ENCODE measurements around the gene ANO10.
"Not testable (repeated sequence)": the region's sequence is repeated elsewhere in the genome, so short reads cannot be mapped to it uniquely, and the experiment has no call there.

Gene ANO10

DNA sequence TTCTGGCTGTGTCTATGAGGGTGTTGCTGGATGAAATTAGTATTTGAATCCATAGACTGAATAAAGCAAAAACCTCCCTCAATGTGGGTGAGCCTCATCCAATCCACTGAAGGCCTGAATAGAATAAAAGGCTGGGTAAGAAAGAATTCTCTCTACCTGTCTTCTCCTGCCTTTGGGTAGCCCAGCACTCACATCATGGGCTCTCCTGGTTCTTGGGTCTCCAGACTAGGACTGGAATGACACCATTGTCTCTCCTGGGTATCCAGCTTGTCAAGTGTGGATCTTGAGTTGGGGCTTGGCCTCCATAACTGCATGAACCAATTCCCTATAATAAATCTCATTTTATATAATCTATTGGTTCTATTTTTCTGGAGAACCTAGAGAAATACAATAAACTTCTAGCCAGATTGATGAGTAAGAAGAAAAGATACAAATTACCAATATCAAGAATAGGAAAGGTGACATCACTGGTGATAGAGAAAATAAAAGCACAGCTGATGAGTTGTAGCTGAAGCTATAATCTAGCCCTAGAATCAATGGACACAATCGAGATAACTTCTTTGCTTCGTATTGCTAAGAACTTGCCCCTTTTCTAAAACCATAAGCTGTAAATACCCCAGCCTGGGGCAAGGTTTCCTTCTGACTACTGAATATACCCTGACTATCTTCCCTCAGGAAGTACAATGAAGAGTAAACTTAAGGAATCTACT lies 106.4 kb downstream of the ANO10 start:
- no peak for DNase-seq

DNA sequence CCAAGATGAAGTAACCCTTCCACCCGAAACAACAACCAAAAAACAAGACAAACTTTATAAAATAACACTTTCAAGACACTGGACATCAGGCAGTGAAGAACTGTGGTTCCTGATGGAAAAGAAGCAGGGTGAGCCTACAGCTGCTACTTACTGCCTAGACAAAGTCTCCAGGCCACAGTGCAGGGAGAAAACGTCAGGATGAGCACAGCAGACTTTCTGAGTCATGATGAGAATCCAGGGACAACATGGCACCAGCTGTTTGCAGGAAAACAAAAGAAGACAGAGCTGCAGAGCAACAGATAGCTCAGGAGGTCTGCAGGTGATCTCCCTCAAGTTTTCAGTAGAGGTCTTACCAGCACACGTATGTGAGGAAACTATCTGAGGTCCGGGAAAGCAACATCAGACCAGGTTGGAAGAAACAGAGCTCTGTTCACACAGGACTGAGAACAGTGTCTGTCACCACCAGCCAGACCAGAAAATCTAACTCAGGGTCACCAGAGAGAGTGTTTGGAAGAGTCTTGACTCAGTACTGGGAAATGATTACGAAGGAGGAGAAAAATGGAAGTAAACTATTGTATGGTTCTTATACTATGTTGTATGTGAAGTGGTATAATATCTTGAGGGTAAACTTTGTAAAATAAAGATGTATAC lies 108.9 kb downstream of the ANO10 start:
- peak; percentile 20 for DNase-seq

- no peak for DNase-seq
Measured at GRCh38 chr3:43506644-43507043, 115.2 kb downstream of the ANO10 start.

DNA sequence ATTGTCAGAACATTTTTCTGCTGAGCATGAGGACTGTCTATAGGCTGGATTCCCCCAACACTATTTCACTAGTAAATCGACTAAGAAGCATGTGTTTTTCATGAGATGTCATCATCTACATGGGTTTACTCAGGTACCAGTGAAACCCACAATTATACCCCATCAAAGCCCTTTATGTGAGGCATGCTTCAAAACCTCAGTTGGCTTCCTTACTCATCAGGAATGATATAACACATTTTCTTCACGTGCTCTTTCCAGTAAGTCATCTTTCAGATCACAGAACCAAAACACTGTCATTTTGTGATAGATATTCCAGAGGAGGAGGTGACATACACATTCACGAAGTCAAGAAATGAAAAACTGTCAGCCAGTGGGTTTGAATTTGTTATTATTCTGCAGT lies 116.5 kb downstream of the ANO10 start:
- DNase-seq = peak; percentile 72

DNA sequence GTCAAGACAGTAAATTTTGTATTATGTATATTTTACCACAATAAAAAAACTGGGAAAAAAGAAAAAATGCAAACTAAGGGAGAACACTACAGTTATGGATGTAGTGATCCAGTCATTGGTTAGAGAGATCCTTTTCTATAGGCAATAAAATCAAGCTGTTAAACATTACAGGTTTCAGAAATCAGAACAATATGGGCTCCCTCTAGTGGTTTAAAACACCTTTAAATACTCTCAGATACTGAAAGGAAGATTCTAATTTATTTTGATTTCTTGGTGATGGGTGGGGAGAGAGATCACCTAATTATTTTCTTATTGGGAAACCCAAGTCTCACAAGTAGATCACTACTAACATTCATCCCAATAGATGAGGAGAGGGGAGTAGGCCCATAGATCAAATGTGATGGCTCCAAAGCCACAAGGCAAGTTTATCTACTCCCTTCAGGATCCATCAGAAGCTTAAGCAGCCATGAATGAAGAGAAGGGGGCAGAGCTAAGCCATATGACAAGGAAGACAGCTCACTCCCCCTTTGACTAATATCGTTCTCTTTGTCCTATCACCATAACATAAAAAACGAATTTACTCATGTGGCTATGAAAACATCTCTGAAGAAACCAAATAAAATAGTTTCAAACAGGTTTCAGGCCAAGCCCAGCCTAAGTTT lies 118.6 kb downstream of the ANO10 start:
- peak; percentile 17 for DNase-seq

GRCh38 chr3:43499256-43499655 lies 122.6 kb downstream of the ANO10 start:
- no peak for DNase-seq

DNA sequence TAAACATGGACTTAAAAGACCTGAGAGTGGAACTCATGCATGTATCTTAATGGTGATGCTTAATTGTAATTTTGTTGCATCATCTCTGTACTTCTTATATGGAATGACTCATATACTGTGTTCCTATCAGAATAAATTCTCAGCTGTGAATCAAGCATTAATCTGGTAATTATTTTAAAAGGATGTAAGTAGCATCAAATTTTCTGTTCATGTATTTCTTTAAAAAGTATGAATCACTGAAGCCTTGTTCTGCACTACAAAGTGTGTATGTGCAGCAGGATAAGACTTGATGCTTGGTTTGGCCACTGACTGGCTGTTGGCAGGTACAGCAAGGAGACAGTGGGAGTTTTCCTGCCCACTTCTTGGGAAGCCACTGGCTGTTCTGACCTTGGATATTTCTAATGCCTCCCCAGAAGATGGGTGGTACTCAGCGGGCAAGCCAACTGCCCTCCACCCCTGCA lies 123.9 kb downstream of the ANO10 start:
- peak; percentile 68 for DNase-seq

DNA sequence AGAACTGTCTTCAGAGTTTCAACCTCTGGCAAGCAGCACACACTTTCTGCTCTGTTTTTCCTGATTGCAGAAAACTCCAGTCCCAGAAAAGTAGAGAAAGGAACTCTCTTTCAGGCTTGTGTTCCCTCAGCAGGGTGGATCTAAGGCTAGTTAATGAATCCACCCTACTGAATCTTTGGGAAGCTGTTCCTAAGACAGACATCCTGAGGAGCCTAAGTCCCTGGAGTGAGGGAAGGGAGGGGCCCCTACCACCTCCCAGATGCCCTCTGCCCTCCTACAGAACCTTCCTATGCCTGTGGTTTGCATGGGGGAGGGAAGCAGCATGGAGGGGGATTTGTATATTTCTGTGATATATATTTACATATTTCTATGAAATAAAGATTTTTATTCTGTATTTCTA lies 124.4 kb downstream of the ANO10 start:
- peak; percentile 6 for DNase-seq

DNA sequence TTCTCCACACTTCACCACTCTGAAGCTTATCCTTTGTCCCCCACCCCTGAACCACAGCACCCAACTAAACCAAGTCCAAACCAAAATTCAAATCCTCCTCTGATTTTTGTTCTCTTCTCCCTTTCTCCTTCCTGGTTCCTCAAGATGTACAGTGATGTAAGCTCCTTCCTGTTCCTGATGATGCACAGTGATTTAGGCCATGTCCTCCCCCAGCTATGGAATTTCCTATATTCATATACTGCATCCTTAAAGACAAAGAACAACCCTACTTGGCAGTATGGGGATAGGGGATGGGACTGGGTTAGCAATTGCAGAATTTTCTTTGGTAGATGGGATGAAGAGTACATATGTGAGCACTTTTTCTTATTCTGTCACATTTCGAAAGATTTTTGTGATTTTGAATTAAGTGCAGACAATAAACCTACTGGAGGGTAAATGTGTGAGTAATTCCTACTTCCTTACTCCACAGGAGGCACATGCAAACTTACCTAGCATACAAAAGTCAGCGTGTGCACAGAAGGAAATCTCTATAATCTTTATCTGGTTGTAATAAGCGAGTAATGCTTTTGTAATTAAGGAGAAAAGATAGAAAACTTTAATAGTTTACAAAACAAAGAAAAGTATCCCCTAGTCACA lies 125.0 kb downstream of the ANO10 start:
- DNase-seq = peak; percentile 51

GRCh38 chr3:43492932-43493331 lies 128.9 kb downstream of the ANO10 start:
- DNase-seq = not testable (repeated sequence)

DNA sequence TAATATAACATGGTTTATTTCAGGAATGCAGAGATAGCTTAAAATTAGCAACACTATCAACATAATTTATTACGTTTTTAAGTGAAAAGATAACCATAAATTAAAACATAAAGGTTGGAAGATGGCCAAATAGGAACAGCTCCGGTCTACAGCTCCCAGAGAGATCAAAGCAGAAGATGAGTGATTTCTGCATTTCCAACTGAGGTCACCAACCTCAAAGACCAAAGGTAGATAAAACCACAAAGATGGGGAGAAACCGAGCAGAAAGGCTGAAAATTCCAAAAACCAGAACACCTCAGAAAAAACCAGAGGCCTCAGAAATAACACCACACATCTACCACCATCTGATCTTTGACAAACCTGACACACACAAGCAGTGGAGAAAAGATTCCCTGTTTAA lies 130.0 kb downstream of the ANO10 start:
- DNase-seq = not testable (repeated sequence)

GRCh38 chr3:43490640-43491185 lies 131.1 kb downstream of the ANO10 start:
- DNase-seq = no peak

DNA sequence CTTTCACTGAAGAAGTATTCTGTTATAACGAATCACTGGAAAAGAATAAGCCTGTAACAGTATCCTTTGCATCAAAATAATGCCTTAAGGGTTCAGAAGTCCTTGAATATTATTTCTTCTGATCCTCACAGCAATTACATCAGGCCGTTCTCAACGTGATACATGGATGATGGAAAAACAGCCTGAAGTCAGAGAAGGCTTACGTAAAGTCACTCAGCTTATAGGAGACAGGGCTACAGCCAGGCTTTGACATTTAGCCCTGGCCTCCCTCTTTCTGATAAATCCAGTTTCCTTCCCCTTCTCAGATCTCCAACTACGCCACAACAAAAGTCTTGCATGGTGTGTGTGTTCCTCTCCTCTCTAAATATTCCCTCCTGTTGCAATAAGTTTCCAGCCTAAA lies 131.9 kb downstream of the ANO10 start:
- DNase-seq = no peak

GRCh38 chr3:43485931-43486330 lies 135.9 kb downstream of the ANO10 start:
- DNase-seq = no peak

DNA sequence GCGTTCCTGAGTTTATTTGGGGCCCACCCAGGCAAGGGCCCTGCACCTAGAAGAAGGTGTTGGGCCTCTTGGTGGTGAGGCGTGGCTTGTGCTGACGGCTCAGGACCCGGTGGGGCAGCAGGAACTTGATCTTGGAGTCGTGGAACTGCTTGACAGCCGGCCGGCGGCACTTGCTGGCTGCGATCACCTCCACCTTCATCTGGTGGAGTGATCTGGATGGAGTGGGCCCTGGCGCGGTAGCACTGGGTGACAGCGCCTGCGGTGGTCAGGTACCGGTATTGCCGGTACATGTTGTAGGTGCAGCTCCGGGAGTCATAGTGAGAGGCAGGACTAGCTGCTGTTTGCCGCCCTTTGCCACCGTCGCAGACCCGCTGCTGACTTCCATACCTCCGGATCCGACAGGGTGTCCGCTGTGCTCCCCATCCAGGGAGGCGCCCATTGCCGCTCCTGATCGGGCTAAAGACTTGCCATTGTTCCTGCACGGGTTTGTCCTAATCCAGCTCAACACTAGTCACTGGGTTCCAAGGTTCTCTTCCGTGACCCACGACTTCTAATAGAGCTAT lies 136.8 kb downstream of the ANO10 start:
- DNase-seq = no peak

GRCh38 chr3:43481375-43481774 lies 140.4 kb downstream of the ANO10 start:
- DNase-seq = no peak

- not testable (repeated sequence) for DNase-seq
Measured at GRCh38 chr3:43478839-43479238, 143.0 kb downstream of the ANO10 start.

- no peak for DNase-seq
Measured at GRCh38 chr3:43478118-43478785, 143.6 kb downstream of the ANO10 start.

- no peak for DNase-seq
Measured at GRCh38 chr3:43477600-43477999, 144.2 kb downstream of the ANO10 start.

DNA sequence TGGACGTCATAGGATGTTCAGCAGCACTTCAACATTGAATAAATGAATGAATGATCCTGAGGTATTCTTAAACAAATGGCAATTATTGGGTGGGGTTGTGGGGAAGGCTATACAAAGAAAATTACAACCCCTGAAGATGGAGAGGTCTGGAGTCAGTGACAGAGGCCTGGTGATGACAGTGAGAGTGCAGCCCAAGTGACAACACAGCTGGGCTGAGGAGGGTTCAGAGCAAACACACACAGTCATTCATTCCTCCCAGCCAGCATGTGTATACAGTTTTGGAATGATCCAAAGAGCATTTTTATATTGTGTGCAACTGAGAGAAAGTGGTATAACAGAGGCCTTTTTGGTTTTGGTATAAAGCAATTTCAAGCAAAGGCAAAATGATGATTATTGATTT lies 148.1 kb downstream of the ANO10 start:
- DNase-seq = no peak

DNA sequence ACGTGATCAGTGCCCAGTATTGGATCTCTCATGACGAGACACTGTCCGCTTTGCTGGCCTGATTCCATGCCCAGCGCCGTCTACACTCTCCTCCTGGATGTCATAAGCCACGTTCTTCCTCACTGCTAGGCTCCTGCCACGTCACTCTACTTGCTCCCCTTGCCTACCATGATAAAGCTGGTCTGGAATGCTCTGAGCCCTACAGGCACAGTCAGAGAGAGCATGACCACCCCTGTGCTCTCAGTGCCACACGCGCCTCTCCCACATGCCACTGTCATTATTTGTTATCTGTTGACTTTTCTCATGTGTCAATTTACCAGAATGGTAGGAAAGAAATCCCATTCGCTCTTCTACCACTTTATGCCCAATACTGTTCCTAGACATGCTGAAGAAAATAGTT lies 148.6 kb downstream of the ANO10 start:
- DNase-seq = no peak

- no peak for DNase-seq
Measured at GRCh38 chr3:43468133-43468532, 153.7 kb downstream of the ANO10 start.

Measured in fibroblast of skin of right quadriceps (primary cell).